ENCODE data around the gene WDR19. TPM values are rescaled to one million over a fixed set of nuclear protein-coding genes. Genes with fewer than 3 reads are reported as not detected.

WDR19 gene
- total RNA-seq, 1 experiment from 2014 or later, result 23.3 TPM

GRCh38 chr4:39255266-39255665 is 72.9 kb downstream of the WDR19 start:
- H2BK12ac ChIP-seq (ENCODE audit: insufficient read length, low read depth, low read length), result no peak overlapping the region
- H3K79me2 ChIP-seq (ENCODE audit: insufficient read depth, low read length), result no peaks in the 10 kb centered on the region
- H3K4ac ChIP-seq (ENCODE audit: low read depth, low read length), result no peak overlapping the region
- no peak overlapping the region for H3K18ac ChIP-seq (ENCODE audit: insufficient read length, low read depth, low read length)
- H3K56ac ChIP-seq (ENCODE audit: insufficient read length, low read depth, low read length), result no peak overlapping the region
- H3K23ac ChIP-seq (ENCODE audit: insufficient read length, low read depth, low read length), result no peak overlapping the region
- Mint-ChIP-seq H3K9me3 (peaks cover 0 to 3% of the 10 kb centered on the region in 2 experiments; a peak in 3 of 5 replicates), H3K4me3 (no peak overlapping the region), H3K36me3 (ENCODE audit: insufficient read depth in 1 of 3, low read depth in 3 of 3) (peaks cover 7 to 16% (median 8%) of the 10 kb centered on the region in 3 experiments), H3K27ac (0 out of 7 replicates have a peak overlapping the region, but pooled peaks of 2 of the 3 experiments have one; percentile 31 to 61), H3K27me3 (ENCODE audit: low read depth) (no peaks in the 10 kb centered on the region), H3K4me1 (peaks cover 5 to 6% of the 10 kb centered on the region in 2 experiments; a peak in 3 of 4 replicates)
- H3K4me1 ChIP-seq (ENCODE audit: insufficient read depth, low read length), result no peaks in the 10 kb centered on the region
- no peaks in the 10 kb centered on the region for H3K27me3 ChIP-seq (ENCODE audit: insufficient read depth, low read length)
- H3T11ph ChIP-seq (ENCODE audit: low read length), result no peak overlapping the region
- no peak overlapping the region for H2BK20ac ChIP-seq (ENCODE audit: low read depth, low read length, poor library complexity, severe bottlenecking)
- DNase-seq, result no peak
- H2BK120ac ChIP-seq (ENCODE audit: low read depth, low read length, poor library complexity, severe bottlenecking), result no peak overlapping the region
- H4K20me1 ChIP-seq (ENCODE audit: control insufficient read depth, insufficient read depth, insufficient read length), result no peaks in the 10 kb centered on the region
- no peak overlapping the region for H3K14ac ChIP-seq (ENCODE audit: insufficient read depth, low read length)
- H3K23me2 ChIP-seq (ENCODE audit: insufficient read length, low read depth, low read length, poor library complexity, severe bottlenecking), result no peaks in the 10 kb centered on the region
- no peak overlapping the region for H4K8ac ChIP-seq (replicated peaks; ENCODE audit: insufficient read length, low read depth, low read length)
- H2BK15ac ChIP-seq (ENCODE audit: low read depth, low read length), result no peak overlapping the region
- no peaks in the 10 kb centered on the region for H3K79me1 ChIP-seq (ENCODE audit: insufficient read depth, low read depth, low read length, poor library complexity, severe bottlenecking)
- no peak overlapping the region for H3K4me2 ChIP-seq (ENCODE audit: insufficient read depth, insufficient read length, low read length)
- H2AFZ ChIP-seq (ENCODE audit: low read length), result no peak overlapping the region
- H4K5ac ChIP-seq (ENCODE audit: insufficient read length, low read depth, low read length), result no peak overlapping the region
- H2AK5ac ChIP-seq (ENCODE audit: insufficient read length, low read length), result no peak overlapping the region
- H3K27ac ChIP-seq (ENCODE audit: insufficient read length, low read depth, low read length), result no peak overlapping the region
- no peak overlapping the region for H3K9ac ChIP-seq (ENCODE audit: extremely low read depth, insufficient read length, low read length)
- peak; percentile 38 for TF ChIP-seq CTCF (conservative IDR thresholded peaks at IDR 0.05)
- WGBS (ENCODE audit: extremely low coverage, insufficient read length, low lambda C conversion rate), result no CpG with 5 or more reads among the region's 2 CpGs
- H2BK5ac ChIP-seq (ENCODE audit: insufficient read length, low read length), result no peak overlapping the region
- no peak overlapping the region for H4K91ac ChIP-seq (ENCODE audit: insufficient read length, low read depth, low read length)
- H3K9me3 ChIP-seq (ENCODE audit: control insufficient read depth, low read depth, low read length), result no peaks in the 10 kb centered on the region
